CD4-positive, alpha-beta memory T cell (primary cell): Measurements from ENCODE around the gene PSMG3. TPM values are rescaled to one million over a fixed set of nuclear protein-coding genes. Genes with fewer than 3 reads are reported as not detected.

ENCODE experiments used
- CTCF ChIA-PET: fragments of 350-600 bp; sonication (Branson Sonifier 250); formaldehyde crosslinking; loops from one replicate; lab custom pipeline; 2021; ENCODE audit warnings: inconsistent platforms; ENCODE audit not compliant: partially characterized antibody; lab: Charles Lee
- POLR2A ChIA-PET: fragments of 350-600 bp; sonication (Branson Sonifier 250); formaldehyde crosslinking; loops from one replicate; lab custom pipeline; 2021; ENCODE audit not compliant: partially characterized antibody; lab: Charles Lee
- DNase-seq, 5 donors: peaks; one replicate each; pipeline versions ENCODE4 v3.0.0 to v3.0.0-alpha.2; 2020 to 2022; ENCODE audit warnings: mixed read lengths in 1 of 5
- H3K27ac ChIP-seq: one replicate; pipeline ENCODE4 v1.7.0; 2013; ENCODE audit warnings: low read depth, low read length
- H3K27me3 ChIP-seq: 2 replicates; pipeline ENCODE4 v1.7.0; 2013; ENCODE audit warnings: mild to moderate bottlenecking, low read length, moderate library complexity; ENCODE audit not compliant: insufficient read depth
- H3K36me3 ChIP-seq: 2 replicates; pipeline ENCODE4 v1.7.0; 2013; ENCODE audit warnings: mild to moderate bottlenecking, low read length, moderate library complexity; ENCODE audit not compliant: insufficient read depth
- H3K4me1 ChIP-seq: 2 replicates; pipeline ENCODE4 v1.7.0; 2013; ENCODE audit warnings: mild to moderate bottlenecking, low read length, moderate library complexity; ENCODE audit not compliant: insufficient read depth
- H3K4me3 ChIP-seq, 2 donors: one replicate each; pipeline ENCODE4 v1.7.0; 2013; ENCODE audit warnings: low read length in 2 of 2, mild to moderate bottlenecking in 1 of 2
- H3K9me3 ChIP-seq, 2 donors: one replicate each; pipeline ENCODE4 v1.7.0; 2013; ENCODE audit warnings: low read length in 2 of 2, control low read depth in 1 of 2; ENCODE audit not compliant: control insufficient read depth in 1 of 2
- H3K27ac Mint-ChIP-seq, 7 donors: one replicate each; pipeline ENCODE4 v1.8.0; 2020 to 2021; ENCODE audit warnings: mixed read lengths in 7 of 7, mild to moderate bottlenecking in 6 of 7, inconsistent platforms in 3 of 7, moderate library complexity in 3 of 7
- H3K27me3 Mint-ChIP-seq, 2 donors: one replicate each; pipeline ENCODE4 v1.8.0; 2020 to 2021; ENCODE audit warnings: mixed read lengths in 2 of 2
- H3K36me3 Mint-ChIP-seq, 2 donors: one replicate each; pipeline ENCODE4 v1.8.0; 2020 to 2021; ENCODE audit warnings: mixed read lengths in 2 of 2, inconsistent platforms in 1 of 2, mild to moderate bottlenecking in 1 of 2
- H3K4me1 Mint-ChIP-seq, 4 donors: one replicate each; pipeline ENCODE4 v1.8.0; 2020 to 2021; ENCODE audit warnings: mixed read lengths in 4 of 4, mild to moderate bottlenecking in 1 of 4
- H3K4me3 Mint-ChIP-seq, 8 donors: one replicate each; pipeline ENCODE4 v1.8.0; 2020 to 2021; ENCODE audit warnings: mixed read lengths in 8 of 8, mild to moderate bottlenecking in 7 of 8, moderate library complexity in 6 of 8, inconsistent platforms in 3 of 8
- H3K9me3 Mint-ChIP-seq, 8 donors: one replicate each; pipeline ENCODE4 v1.8.0; 2020 to 2021; ENCODE audit warnings: mixed read lengths in 8 of 8, mild to moderate bottlenecking in 5 of 8, inconsistent platforms in 3 of 8, moderate library complexity in 1 of 8
- intact Hi-C: fragments of 100-400 bp; cut with micrococcal nuclease; formaldehyde crosslinking; loops from one replicate; pipeline ENCODE4 v1.15.1; 2023
- polyA plus RNA-seq, 2 donors: library from polyadenylated mRNA; unstranded; fragments of 300-500 nt; fragmentation: Illumina TruSeq; gene quantifications; one replicate each; pipeline ENCODE4 v1.2.3, GENCODE V29; 2021
- total RNA-seq, 2 experiments: library from RNA; stranded (reverse); gene quantifications; one replicate each; pipeline ENCODE4 v1.2.3, GENCODE V29; 2021

Gene PSMG3
- total and polyA plus RNA-seq, 4 experiments from 2014 or later = 19.3 to 50.2 (median 30.9) TPM

DNA sequence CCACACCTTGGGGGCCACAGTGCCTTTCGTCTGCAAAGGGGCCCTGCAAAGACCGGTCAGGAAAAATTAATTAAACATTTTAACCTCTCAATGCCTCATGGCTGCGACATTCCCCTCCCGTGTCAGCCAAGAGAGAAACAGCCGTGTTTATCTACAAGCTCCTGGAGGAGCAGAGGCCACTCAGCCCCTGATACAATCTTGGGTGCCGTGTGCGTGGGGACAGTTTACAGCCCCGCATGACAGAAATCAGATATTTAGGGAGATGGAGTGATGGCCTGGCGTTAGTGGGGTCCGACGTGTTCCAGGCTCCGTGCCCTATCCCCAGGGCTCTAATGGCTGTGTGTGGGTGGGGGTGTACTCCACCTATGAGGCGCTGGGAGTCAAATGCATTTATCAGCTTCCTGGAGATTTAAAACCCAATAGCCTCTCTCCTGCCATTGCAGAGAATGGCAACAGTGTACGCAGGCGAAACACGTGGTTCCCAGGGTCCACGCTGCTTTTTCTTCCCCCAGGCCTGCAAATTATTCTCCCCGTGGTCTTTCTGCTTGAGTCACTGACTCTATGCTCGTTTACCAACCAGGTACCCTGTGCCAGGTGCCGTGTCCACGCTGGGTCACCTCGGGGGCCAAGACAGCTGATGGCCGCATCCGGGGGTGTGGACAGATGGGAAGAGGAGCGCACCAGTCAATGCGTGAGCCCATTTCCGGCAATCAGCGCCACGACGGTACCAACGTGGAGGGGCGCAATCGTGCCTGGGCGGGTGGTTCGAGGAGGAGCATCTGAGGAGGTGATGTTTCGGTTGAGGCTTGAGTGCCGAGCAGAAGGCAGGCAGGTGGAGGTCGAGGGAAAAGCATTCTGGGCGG lies 26.6 kb upstream of the PSMG3 start:
- no peak overlapping the region for H3K4me3 Mint-ChIP-seq

DNA sequence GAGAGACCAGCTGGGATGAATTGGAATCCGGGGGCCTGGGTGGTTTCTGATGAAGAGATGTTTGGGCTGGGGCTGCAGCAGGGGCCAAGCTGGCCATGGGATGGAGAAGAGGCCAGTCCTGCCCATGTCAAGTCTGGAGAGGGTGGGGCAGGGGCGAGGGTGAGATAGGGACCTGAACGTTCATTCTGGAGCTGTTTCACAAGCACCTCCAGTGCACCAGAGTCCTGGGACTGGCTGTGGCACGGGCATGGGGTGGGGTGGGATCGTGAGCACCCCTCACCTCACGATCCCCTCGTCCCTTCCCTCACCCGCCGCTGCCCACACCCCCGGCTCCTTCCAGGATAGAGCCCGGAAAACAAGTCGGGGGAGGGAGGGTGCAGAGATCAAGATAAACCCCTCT lies 25.8 kb upstream of the PSMG3 start:
- H3K4me1 ChIP-seq = peaks cover 22% of the 10 kb centered on the region
- H3K4me1 Mint-ChIP-seq = peaks cover 8 to 24% (median 18%) of the 10 kb centered on the region in 4 donors
- H3K4me3 Mint-ChIP-seq = no peak overlapping the region
- ChIA-PET CTCF (interaction anchor here (0.6 to 1.1 kb wide), 2 partner anchors 17 to 65 kb away, joined by 3 read pairs; no protein-coding TSS in a partner anchor), POLR2A (no interaction called here)
- no peaks in the 10 kb centered on the region for H3K36me3 Mint-ChIP-seq
- H3K9me3 Mint-ChIP-seq = peaks cover 0 to 4% (median under 1%) of the 10 kb centered on the region in 8 donors
- H3K27me3 Mint-ChIP-seq = peaks cover 31 to 45% of the 10 kb centered on the region in 2 donors
- no peaks in the 10 kb centered on the region for H3K36me3 ChIP-seq
- no peaks in the 10 kb centered on the region for H3K9me3 ChIP-seq
- no peak overlapping the region for H3K4me3 ChIP-seq
- no peak overlapping the region for H3K27ac ChIP-seq
- intact Hi-C loops = no loop called here
- peaks cover 9% of the 10 kb centered on the region for H3K27me3 ChIP-seq
- DNase-seq = no peak
- no peak overlapping the region for H3K27ac Mint-ChIP-seq

More for the DNA sequence above, 26.6 kb upstream of the PSMG3 start:
- intact Hi-C loops = no loop called here
- no peak for DNase-seq
- POLR2A ChIA-PET = no interaction called here
- Histone ChIP-seq H3K4me1 (peaks cover 20% of the 10 kb centered on the region), H3K27me3 (peaks cover 6% of the 10 kb centered on the region), H3K4me3 (no peak overlapping the region), H3K9me3 (no peaks in the 10 kb centered on the region), H3K36me3 (no peaks in the 10 kb centered on the region), H3K27ac (no peak overlapping the region)
- peaks cover 23 to 39% of the 10 kb centered on the region in 2 donors for H3K27me3 Mint-ChIP-seq
- no peak overlapping the region for H3K27ac Mint-ChIP-seq
- peaks cover 8 to 22% (median 17%) of the 10 kb centered on the region in 4 donors for H3K4me1 Mint-ChIP-seq
- CTCF ChIA-PET = interaction anchor here (0.6 to 1.1 kb wide), 2 partner anchors 17 to 64 kb away, joined by 3 read pairs; no protein-coding TSS in a partner anchor
- H3K9me3 Mint-ChIP-seq = peaks cover 0 to 4% (median 0%) of the 10 kb centered on the region in 8 donors
- no peaks in the 10 kb centered on the region for H3K36me3 Mint-ChIP-seq

DNA sequence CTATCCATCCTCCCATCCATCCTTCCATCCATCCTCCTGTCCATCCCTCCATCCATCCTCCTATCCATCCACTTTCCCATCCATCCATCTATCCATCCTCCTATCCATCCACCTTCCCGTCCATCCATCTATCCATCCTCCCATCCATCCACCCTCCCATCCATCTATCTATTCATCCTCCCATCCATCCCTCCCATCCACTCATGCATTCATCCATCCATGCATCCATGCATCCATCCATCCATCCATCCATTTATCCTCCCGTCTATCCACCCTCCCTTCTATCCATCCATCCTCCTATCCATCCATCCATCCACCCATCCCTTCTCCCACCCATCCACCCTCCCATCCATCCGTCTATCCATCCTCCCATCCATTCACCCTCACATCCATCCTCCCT lies 25.2 kb upstream of the PSMG3 start:
- H3K4me1 Mint-ChIP-seq = peaks cover 8 to 24% (median 18%) of the 10 kb centered on the region in 4 donors
- peaks cover 9% of the 10 kb centered on the region for H3K27me3 ChIP-seq
- H3K27me3 Mint-ChIP-seq = peaks cover 35 to 52% of the 10 kb centered on the region in 2 donors
- no peaks in the 10 kb centered on the region for H3K36me3 ChIP-seq
- H3K4me3 ChIP-seq = no peak overlapping the region
- intact Hi-C loops = no loop called here
- H3K4me3 Mint-ChIP-seq = peak overlapping the region in 1 of 8 donors; percentile 17
- no peak for DNase-seq
- no peaks in the 10 kb centered on the region for H3K36me3 Mint-ChIP-seq
- CTCF ChIA-PET = interaction anchor here (1.1 kb wide), 1 partner anchor 16 kb away, joined by 3 read pairs; no protein-coding TSS in a partner anchor
- no peaks in the 10 kb centered on the region for H3K9me3 ChIP-seq
- H3K9me3 Mint-ChIP-seq = peaks cover 0 to 4% (median under 1%) of the 10 kb centered on the region in 8 donors
- H3K27ac Mint-ChIP-seq = no peak overlapping the region
- peaks cover 22% of the 10 kb centered on the region for H3K4me1 ChIP-seq
- no peak overlapping the region for H3K27ac ChIP-seq
- POLR2A ChIA-PET = no interaction called here

DNA sequence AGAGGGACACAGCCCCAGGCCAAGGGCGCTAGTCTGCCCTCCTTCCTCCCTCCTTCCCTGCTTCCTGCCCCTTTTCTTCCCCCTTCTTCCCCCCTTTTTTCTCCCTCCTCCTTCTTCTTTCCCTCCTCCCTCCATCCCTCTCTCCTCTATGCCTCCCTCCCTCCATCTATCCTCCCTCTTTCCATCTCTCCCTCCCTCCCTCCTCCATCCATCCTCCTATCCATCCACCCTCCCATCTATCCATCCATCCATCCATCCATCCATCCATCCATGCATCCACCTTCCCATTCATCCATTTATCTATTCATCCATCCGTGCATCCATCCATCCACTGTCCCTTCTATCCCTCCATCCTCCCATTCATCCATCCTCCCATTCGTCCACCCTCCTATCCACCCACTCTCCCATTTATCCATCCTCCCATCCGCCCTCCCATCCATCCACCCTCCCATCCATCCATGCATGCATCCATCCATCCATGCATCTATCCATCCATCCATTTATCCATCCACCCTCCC lies 24.1 kb upstream of the PSMG3 start:
- Histone ChIP-seq H3K27ac (no peak overlapping the region), H3K36me3 (no peaks in the 10 kb centered on the region), H3K4me3 (no peak overlapping the region), H3K27me3 (peaks cover 9% of the 10 kb centered on the region), H3K9me3 (peaks cover 0 to under 1% of the 10 kb centered on the region in 2 donors), H3K4me1 (peaks cover 22% of the 10 kb centered on the region)
- POLR2A ChIA-PET = no interaction called here
- H3K4me3 Mint-ChIP-seq = no peak overlapping the region
- H3K9me3 Mint-ChIP-seq = peaks cover 0 to 9% (median 4%) of the 10 kb centered on the region in 8 donors
- CTCF ChIA-PET = no interaction called here
- no peak overlapping the region for H3K27ac Mint-ChIP-seq
- H3K36me3 Mint-ChIP-seq = peaks cover 0 to 4% of the 10 kb centered on the region in 2 donors
- peaks cover 8 to 24% (median 18%) of the 10 kb centered on the region in 4 donors for H3K4me1 Mint-ChIP-seq
- H3K27me3 Mint-ChIP-seq = peaks cover 36 to 56% of the 10 kb centered on the region in 2 donors
- intact Hi-C loops = no loop called here
- DNase-seq = no peak

DNA sequence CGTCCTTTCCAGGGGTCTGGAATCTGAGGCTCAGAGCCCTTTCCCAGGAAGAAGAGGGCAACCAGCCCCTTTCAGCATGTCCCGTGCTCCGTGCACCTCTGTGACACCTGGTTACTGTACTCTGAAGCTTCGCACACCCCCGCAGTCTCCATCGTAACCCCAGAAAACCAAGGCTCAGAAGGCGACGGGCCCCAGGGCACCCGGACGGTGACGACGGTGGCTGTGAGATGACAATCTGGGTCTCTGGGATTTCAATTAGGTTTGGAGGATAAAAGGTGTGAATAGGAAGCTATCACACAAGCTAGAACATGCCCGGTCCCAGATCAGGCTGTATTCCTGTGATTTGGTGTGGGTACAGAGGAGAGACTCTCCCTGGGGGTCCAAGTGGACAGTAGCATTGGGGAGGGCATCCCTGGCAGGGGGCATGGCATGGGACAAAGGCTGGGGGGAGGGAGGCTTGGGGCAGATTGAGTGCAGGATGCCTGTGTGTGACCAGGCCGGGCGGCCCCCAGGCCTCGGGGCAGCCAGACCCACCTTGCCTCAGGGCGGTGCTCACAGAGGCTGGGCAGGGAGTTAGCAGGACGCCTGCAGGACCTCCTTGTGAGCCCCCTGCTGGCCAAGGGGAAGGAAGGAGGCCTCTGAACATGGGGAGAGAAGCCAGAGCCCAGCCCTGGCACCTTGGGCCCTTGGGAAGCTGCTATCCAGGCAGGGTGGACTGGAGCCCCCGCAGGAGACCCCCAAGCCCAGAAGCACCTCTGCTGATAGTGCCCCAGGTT lies 23.4 kb upstream of the PSMG3 start:
- DNase-seq = no peak
- peaks cover 36 to 53% of the 10 kb centered on the region in 2 donors for H3K27me3 Mint-ChIP-seq
- ChIA-PET POLR2A (no interaction called here), CTCF (no interaction called here)
- peak overlapping the region in 4 of 8 donors; percentile 4 to 72 (median 22) for H3K4me3 Mint-ChIP-seq
- Histone ChIP-seq H3K36me3 (no peaks in the 10 kb centered on the region), H3K4me3 (no peak overlapping the region), H3K4me1 (peaks cover 22% of the 10 kb centered on the region), H3K27me3 (peaks cover 9% of the 10 kb centered on the region), H3K9me3 (peaks cover 0 to 4% of the 10 kb centered on the region in 2 donors), H3K27ac (no peak overlapping the region)
- H3K36me3 Mint-ChIP-seq = peaks cover 0 to 4% of the 10 kb centered on the region in 2 donors
- no peak overlapping the region for H3K27ac Mint-ChIP-seq
- H3K9me3 Mint-ChIP-seq = peaks cover 0 to 9% (median 4%) of the 10 kb centered on the region in 8 donors
- H3K4me1 Mint-ChIP-seq = peaks cover 8 to 23% (median 17%) of the 10 kb centered on the region in 4 donors
- intact Hi-C loops = no loop called here

- CTCF ChIA-PET = no interaction called here
- peaks cover 9% of the 10 kb centered on the region for H3K27me3 ChIP-seq
- DNase-seq = peak in 1 of 5 donors; percentile 8
- POLR2A ChIA-PET = no interaction called here
- peaks cover 0 to 4% of the 10 kb centered on the region in 2 donors for H3K36me3 Mint-ChIP-seq
- H3K9me3 ChIP-seq = peaks cover 0 to 4% of the 10 kb centered on the region in 2 donors
- intact Hi-C loops = no loop called here
- H3K4me3 Mint-ChIP-seq = peak overlapping the region; percentile 29 to 82 (median 56)
- H3K36me3 ChIP-seq = no peaks in the 10 kb centered on the region
- H3K27ac ChIP-seq = no peak overlapping the region
- H3K4me3 ChIP-seq = no peak overlapping the region
- H3K4me1 Mint-ChIP-seq = peaks cover 8 to 23% (median 17%) of the 10 kb centered on the region in 4 donors
- H3K27me3 Mint-ChIP-seq = peaks cover 36 to 55% of the 10 kb centered on the region in 2 donors
- H3K9me3 Mint-ChIP-seq = peaks cover 0 to 9% (median 3%) of the 10 kb centered on the region in 8 donors
- H3K27ac Mint-ChIP-seq = peak overlapping the region in 1 of 7 donors; percentile 15
- peaks cover 22% of the 10 kb centered on the region for H3K4me1 ChIP-seq
Measured at GRCh38 chr7:1592299-1592871, 22.6 kb upstream of the PSMG3 start.
